CD8-positive, alpha-beta memory T cell (primary cell): ENCODE measurements around the gene DCAF11. TPM values are rescaled to one million over a fixed set of nuclear protein-coding genes. Genes with fewer than 3 reads are reported as not detected.

Experiments used
- CTCF ChIA-PET: fragments of 350-600 bp; sonication (Branson Sonifier 250); formaldehyde crosslinking; loops from one replicate; lab custom pipeline; 2021; ENCODE audit warnings: antibody characterized with exemption; lab: Charles Lee
- POLR2A ChIA-PET: fragments of 350-600 bp; sonication (Branson Sonifier 250); formaldehyde crosslinking; loops from one replicate; lab custom pipeline; 2021; ENCODE audit warnings: antibody characterized with exemption; lab: Charles Lee
- DNase-seq, 5 donors: peaks; one replicate each; pipeline versions ENCODE4 v3.0.0 to v3.0.0-alpha.2; 2020 to 2022; ENCODE audit warnings: mixed read lengths in 1 of 5
- H3K27ac ChIP-seq: one replicate; pipeline ENCODE4 v1.7.0; 2013; ENCODE audit warnings: low read depth, mild to moderate bottlenecking, low read length, moderate library complexity
- H3K27me3 ChIP-seq: 2 replicates; pipeline ENCODE4 v1.7.0; 2013; ENCODE audit warnings: low read length, mild to moderate bottlenecking; ENCODE audit not compliant: insufficient read depth, poor library complexity, severe bottlenecking
- H3K36me3 ChIP-seq: 2 replicates; pipeline ENCODE4 v1.7.0; 2013; ENCODE audit warnings: mild to moderate bottlenecking, low read length, moderate library complexity; ENCODE audit not compliant: insufficient read depth
- H3K4me1 ChIP-seq: 2 replicates; pipeline ENCODE4 v1.7.0; 2013; ENCODE audit warnings: mild to moderate bottlenecking, low read length, moderate library complexity; ENCODE audit not compliant: insufficient read depth
- H3K4me3 ChIP-seq: 2 replicates; pipeline ENCODE4 v1.7.0; 2013; ENCODE audit warnings: mild to moderate bottlenecking, low read length
- H3K9me3 ChIP-seq: 2 replicates; pipeline ENCODE4 v1.7.0; 2013; ENCODE audit warnings: mild to moderate bottlenecking, low read length
- H3K27ac Mint-ChIP-seq, 8 donors: one replicate each; pipeline ENCODE4 v1.8.0; 2020 to 2021; ENCODE audit warnings: mixed read lengths in 8 of 8, mild to moderate bottlenecking in 6 of 8, inconsistent platforms in 3 of 8, moderate library complexity in 3 of 8
- H3K27me3 Mint-ChIP-seq, 2 donors: one replicate each; pipeline ENCODE4 v1.8.0; 2020 to 2021; ENCODE audit warnings: mixed read lengths in 2 of 2, mild to moderate bottlenecking in 1 of 2, moderate library complexity in 1 of 2
- H3K36me3 Mint-ChIP-seq, 3 donors: one replicate each; pipeline ENCODE4 v1.8.0; 2020 to 2021; ENCODE audit warnings: mixed read lengths in 3 of 3, inconsistent platforms in 1 of 3, mild to moderate bottlenecking in 1 of 3
- H3K4me1 Mint-ChIP-seq, 3 donors: one replicate each; pipeline ENCODE4 v1.8.0; 2020 to 2021; ENCODE audit warnings: mixed read lengths in 3 of 3, inconsistent platforms in 1 of 3, mild to moderate bottlenecking in 1 of 3
- H3K4me3 Mint-ChIP-seq, 7 donors: one replicate each; pipeline ENCODE4 v1.8.0; 2020 to 2021; ENCODE audit warnings: mixed read lengths in 7 of 7, mild to moderate bottlenecking in 6 of 7, moderate library complexity in 4 of 7, inconsistent platforms in 2 of 7
- H3K9me3 Mint-ChIP-seq, 5 donors: one replicate each; pipeline ENCODE4 v1.8.0; 2020 to 2022; ENCODE audit warnings: mixed read lengths in 5 of 5, mild to moderate bottlenecking in 3 of 5, moderate library complexity in 2 of 5, inconsistent platforms in 1 of 5
- polyA plus RNA-seq: library from polyadenylated mRNA; unstranded; fragments of 300-500 nt; fragmentation: Illumina TruSeq; gene quantifications from one replicate; pipeline ENCODE4 v1.2.3, GENCODE V29; 2021
- total RNA-seq, 2 experiments: library from RNA; stranded (reverse); gene quantifications; one replicate each; pipeline ENCODE4 v1.2.3, GENCODE V29; 2021

DCAF11 gene
- total and polyA plus RNA-seq, 3 experiments from 2014 or later, result 69.0 to 83.9 (median 72.4) TPM

- H3K4me3 Mint-ChIP-seq, result no peak overlapping the region
- Histone ChIP-seq H3K27ac (no peak overlapping the region), H3K4me3 (no peak overlapping the region), H3K27me3 (no peaks in the 10 kb centered on the region), H3K9me3 (no peaks in the 10 kb centered on the region), H3K4me1 (peaks cover 4% of the 10 kb centered on the region), H3K36me3 (peaks cover 17% of the 10 kb centered on the region)
- H3K4me1 Mint-ChIP-seq, result peaks cover 4 to 7% (median 7%) of the 10 kb centered on the region in 3 donors
- CTCF ChIA-PET, result interaction anchor here (1.3 to 3.3 kb wide), 4 partner anchors 9 to 34 kb away, joined by 4 to 11 read pairs (median 5); partner anchors contain the start of genes IRF9 and PSME1
- no peaks in the 10 kb centered on the region for H3K27me3 Mint-ChIP-seq
- H3K36me3 Mint-ChIP-seq, result peaks cover 0 to 31% (median 5%) of the 10 kb centered on the region in 3 donors
- H3K27ac Mint-ChIP-seq, result no peak overlapping the region
- POLR2A ChIA-PET, result interaction anchor here (0.5 to 2.2 kb wide), 5 partner anchors 8 to 25 kb away, joined by 4 to 9 read pairs (median 5); partner anchors contain the start of gene PSME1
- H3K9me3 Mint-ChIP-seq, result no peaks in the 10 kb centered on the region
- no peak for DNase-seq
Measured at GRCh38 chr14:24126939-24127338, 12.4 kb downstream of the DCAF11 start.

- H3K4me3 ChIP-seq, result no peak overlapping the region
- Mint-ChIP-seq H3K36me3 (peaks cover 0 to 27% (median 5%) of the 10 kb centered on the region in 3 donors), H3K27me3 (no peaks in the 10 kb centered on the region)
Measured at GRCh38 chr14:24127673-24128072, 13.1 kb downstream of the DCAF11 start.

GRCh38 chr14:24129410-24129998 is 14.9 kb downstream of the DCAF11 start:
- Histone ChIP-seq H3K4me1 (peaks cover 16% of the 10 kb centered on the region), H3K4me3 (no peak overlapping the region), H3K27ac (no peak overlapping the region), H3K9me3 (no peaks in the 10 kb centered on the region), H3K36me3 (no peaks in the 10 kb centered on the region), H3K27me3 (no peaks in the 10 kb centered on the region)
- peaks cover 0 to 9% (median 2%) of the 10 kb centered on the region in 3 donors for H3K36me3 Mint-ChIP-seq
- no peaks in the 10 kb centered on the region for H3K9me3 Mint-ChIP-seq
- peaks cover 15 to 19% (median 16%) of the 10 kb centered on the region in 3 donors for H3K4me1 Mint-ChIP-seq
- no peak overlapping the region for H3K4me3 Mint-ChIP-seq
- no peaks in the 10 kb centered on the region for H3K27me3 Mint-ChIP-seq
- CTCF ChIA-PET, result interaction anchor here (0.6 to 1.3 kb wide), 3 partner anchors 12 to 1557 kb away, joined by 3 to 6 read pairs (median 3); partner anchors contain the start of genes EMC9 and IRF9
- POLR2A ChIA-PET, result interaction anchor here (0.6 to 1.0 kb wide), 2 partner anchors 17 to 563 kb away, joined by 3 to 4 read pairs; partner anchors contain the start of gene PSME2
- DNase-seq, result no peak
- peak overlapping the region in 1 of 8 donors; percentile 33 for H3K27ac Mint-ChIP-seq

More at GRCh38 chr14:24127673-24128072, 13.1 kb downstream of the DCAF11 start:
- Histone ChIP-seq H3K4me1 (peaks cover 11% of the 10 kb centered on the region), H3K9me3 (no peaks in the 10 kb centered on the region), H3K27ac (no peak overlapping the region), H3K36me3 (peaks cover 14% of the 10 kb centered on the region), H3K27me3 (no peaks in the 10 kb centered on the region)
- no peak for DNase-seq
- ChIA-PET CTCF (interaction anchor here (1.5 to 3.3 kb wide), 4 partner anchors 8 to 33 kb away, joined by 4 to 11 read pairs (median 5); partner anchors contain the start of genes IRF9 and PSME1), POLR2A (interaction anchor here (0.5 to 0.9 kb wide), 3 partner anchors 8 to 25 kb away, joined by 4 to 5 read pairs (median 4); partner anchors contain the start of gene PSME1)
- no peaks in the 10 kb centered on the region for H3K9me3 Mint-ChIP-seq
- peak overlapping the region in 1 of 8 donors; percentile 21 for H3K27ac Mint-ChIP-seq
- H3K4me1 Mint-ChIP-seq, result peaks cover 11 to 15% (median 11%) of the 10 kb centered on the region in 3 donors
- no peak overlapping the region for H3K4me3 Mint-ChIP-seq

GRCh38 chr14:24130380-24130716 is 15.8 kb downstream of the DCAF11 start, which contains the start of gene FITM1:
TSS of gene FITM1 (plus strand) at chr14:24130659. CDS start at chr14:24131564, 905 bp downstream.
- H3K27me3 Mint-ChIP-seq, result no peaks in the 10 kb centered on the region
- no peaks in the 10 kb centered on the region for H3K36me3 ChIP-seq
- H3K4me1 Mint-ChIP-seq, result peaks cover 19 to 23% (median 20%) of the 10 kb centered on the region in 3 donors
- H3K27ac Mint-ChIP-seq, result peak within 1 kb of the TSS in 3 of 8 donors; percentile 21 to 70 (median 27)
- no peak within 1 kb of the TSS for H3K4me3 Mint-ChIP-seq
- H3K9me3 Mint-ChIP-seq, result no peaks in the 10 kb centered on the region
- H3K27ac ChIP-seq, result no peak within 1 kb of the TSS
- no peaks in the 10 kb centered on the region for H3K27me3 ChIP-seq
- DNase-seq, result no peak
- ChIA-PET CTCF (interaction anchor here (0.6 to 1.2 kb wide), 2 partner anchors 22 to 30 kb away, joined by 3 to 6 read pairs; partner anchors contain the start of gene IRF9), POLR2A (no interaction called here)
- H3K4me3 ChIP-seq, result no peak within 1 kb of the TSS
- peaks cover 0 to 4% (median 0%) of the 10 kb centered on the region in 3 donors for H3K36me3 Mint-ChIP-seq
- H3K4me1 ChIP-seq, result peaks cover 20% of the 10 kb centered on the region
- no peaks in the 10 kb centered on the region for H3K9me3 ChIP-seq

GRCh38 chr14:24130717-24131548 is 16.4 kb downstream of the DCAF11 start:
- ChIA-PET CTCF (no interaction called here), POLR2A (no interaction called here)
- Mint-ChIP-seq H3K27ac (peak overlapping the region in 3 of 8 donors; percentile 21 to 70 (median 27)), H3K4me1 (peaks cover 23 to 26% (median 23%) of the 10 kb centered on the region in 3 donors), H3K36me3 (peaks cover 0 to 5% (median 0%) of the 10 kb centered on the region in 3 donors), H3K27me3 (no peaks in the 10 kb centered on the region), H3K9me3 (peaks cover 0 to 2% (median 0%) of the 10 kb centered on the region in 5 donors), H3K4me3 (no peak overlapping the region)
- H3K36me3 ChIP-seq, result no peaks in the 10 kb centered on the region
- no peaks in the 10 kb centered on the region for H3K27me3 ChIP-seq
- no peak overlapping the region for H3K4me3 ChIP-seq
- peaks cover 23% of the 10 kb centered on the region for H3K4me1 ChIP-seq
- H3K27ac ChIP-seq, result no peak overlapping the region
- no peaks in the 10 kb centered on the region for H3K9me3 ChIP-seq
- no peak for DNase-seq

- H3K9me3 ChIP-seq, result no peaks in the 10 kb centered on the region
- H3K27me3 ChIP-seq, result no peaks in the 10 kb centered on the region
- Mint-ChIP-seq H3K4me3 (peak overlapping the region in 1 of 7 donors; percentile 21), H3K9me3 (peaks cover 0 to 2% (median 0%) of the 10 kb centered on the region in 5 donors), H3K27ac (peak overlapping the region in 4 of 8 donors; percentile 47 to 95 (median 49)), H3K36me3 (peaks cover 0 to 6% (median 0%) of the 10 kb centered on the region in 3 donors), H3K27me3 (no peaks in the 10 kb centered on the region), H3K4me1 (peaks cover 24 to 28% (median 25%) of the 10 kb centered on the region in 3 donors)
- no peak for DNase-seq
- no peak overlapping the region for H3K4me3 ChIP-seq
- peaks cover 24% of the 10 kb centered on the region for H3K4me1 ChIP-seq
- no peak overlapping the region for H3K27ac ChIP-seq
- ChIA-PET CTCF (interaction anchor here (1.6 kb wide), 1 partner anchor 16 kb away, joined by 7 read pairs; the partner anchor contains the start of gene NRL), POLR2A (interaction anchor here (1.1 kb wide), 1 partner anchor 15 kb away, joined by 4 read pairs; no protein-coding TSS in a partner anchor)
- H3K36me3 ChIP-seq, result no peaks in the 10 kb centered on the region
Measured at GRCh38 chr14:24131549-24131966, 17.0 kb downstream of the DCAF11 start.

GRCh38 chr14:24132061-24132685 is 17.6 kb downstream of the DCAF11 start:
- H3K27ac Mint-ChIP-seq, result peak overlapping the region in 6 of 8 donors; percentile 54 to 95 (median 73)
- Histone ChIP-seq H3K4me1 (peaks cover 30% of the 10 kb centered on the region), H3K9me3 (no peaks in the 10 kb centered on the region), H3K4me3 (no peak overlapping the region), H3K27ac (no peak overlapping the region), H3K36me3 (no peaks in the 10 kb centered on the region), H3K27me3 (no peaks in the 10 kb centered on the region)
- CTCF ChIA-PET, result interaction anchor here (0.9 to 1.7 kb wide), 4 partner anchors 12 to 24 kb away, joined by 3 to 7 read pairs (median 4); partner anchors contain the start of gene NRL
- DNase-seq, result peak in 1 of 5 donors; percentile 52
- POLR2A ChIA-PET, result interaction anchor here (1.1 kb wide), 1 partner anchor 16 kb away, joined by 4 read pairs; no protein-coding TSS in a partner anchor
- H3K4me1 Mint-ChIP-seq, result peaks cover 30 to 34% (median 31%) of the 10 kb centered on the region in 3 donors
- H3K36me3 Mint-ChIP-seq, result peaks cover 0 to 13% (median 0%) of the 10 kb centered on the region in 3 donors
- H3K4me3 Mint-ChIP-seq, result peak overlapping the region in 6 of 7 donors; percentile 21 to 77 (median 39)
- peaks cover 0 to 2% (median 0%) of the 10 kb centered on the region in 5 donors for H3K9me3 Mint-ChIP-seq
- H3K27me3 Mint-ChIP-seq, result no peaks in the 10 kb centered on the region
